NK-92 treated with Interleukin-12 subunit alpha and Interleukin-12 subunit beta, amount 100 ng/mL, for 24 hours (cell line): ENCODE results near the gene SYP.
"Not testable (repeated sequence)": the region's sequence is repeated elsewhere in the genome, so short reads cannot be mapped to it uniquely, and the experiment has no call there.

Experiments used
- DNase-seq: peaks from one replicate; lab custom pipeline; 2025; lab: John Stamatoyannopoulos, UW

The SYP gene

GRCh38 chrX:49189606-49190005 lies 10.4 kb downstream of the SYP start:
- no peak for DNase-seq

- DNase-seq, result no peak
Observed at GRCh38 chrX:49188468-49189076, 11.4 kb downstream of the SYP start.

- DNase-seq, result no peak
Observed at GRCh38 chrX:49187526-49187925, 12.5 kb downstream of the SYP start.

- no peak for DNase-seq
Observed at GRCh38 chrX:49187028-49187394, 13.0 kb downstream of the SYP start.

GRCh38 chrX:49186125-49187027 lies 13.6 kb downstream of the SYP start, which contains the start of gene PRICKLE3:
PRICKLE3 (minus strand) TSS chrX:49186373; CDS start chrX:49186297, 76 bp downstream.
- DNase-seq, result no peak

- DNase-seq, result no peak
Observed at GRCh38 chrX:49184294-49185281, 15.4 kb downstream of the SYP start.

GRCh38 chrX:49183701-49184281 lies 16.2 kb downstream of the SYP start:
- no peak for DNase-seq

- no peak for DNase-seq
Observed at GRCh38 chrX:49179358-49179757, 20.6 kb downstream of the SYP start.

GRCh38 chrX:49178537-49178936 lies 21.5 kb downstream of the SYP start:
- no peak for DNase-seq

- no peak for DNase-seq
Observed at GRCh38 chrX:49177873-49178480, 22.0 kb downstream of the SYP start.

- no peak for DNase-seq
Observed at GRCh38 chrX:49177338-49177833, 22.6 kb downstream of the SYP start.

GRCh38 chrX:49176421-49177326 lies 23.3 kb downstream of the SYP start:
- DNase-seq, result no peak

- DNase-seq, result no peak
Observed at GRCh38 chrX:49175435-49176274, 24.3 kb downstream of the SYP start.

- DNase-seq, result no peak
Observed at GRCh38 chrX:49174723-49175122, 25.3 kb downstream of the SYP start.

GRCh38 chrX:49173544-49173943 lies 26.4 kb downstream of the SYP start:
- not testable (repeated sequence) for DNase-seq

- DNase-seq, result peak; percentile 76
Observed at GRCh38 chrX:49172280-49172780, 27.7 kb downstream of the SYP start.

- peak; percentile 66 for DNase-seq
Observed at GRCh38 chrX:49171752-49172279, 28.2 kb downstream of the SYP start, which contains the start of gene PLP2. PLP2 (plus strand) TSS chrX:49171898; CDS start chrX:49172001, 103 bp downstream.

GRCh38 chrX:49167740-49168108 lies 32.3 kb downstream of the SYP start:
- no peak for DNase-seq
